HCT116 (cell line): ENCODE measurements around the gene KIF25.

Experiments
- CBX3 ChIP-seq: IDR thresholded peaks from 2 replicates; pipeline ENCODE4 v1.6.1; 2012; ENCODE audit warnings: low read depth
- EZH2 ChIP-seq: fragments of 200-600 bp; sonication (generic); IDR thresholded peaks from 2 replicates; pipeline ENCODE4 v1.6.1; 2017; ENCODE audit warnings: antibody characterized with exemption, mixed run types
- POLR2AphosphoS5 ChIP-seq: IDR thresholded peaks from 2 replicates; pipeline ENCODE4 v1.6.1; 2011; ENCODE audit warnings: mild to moderate bottlenecking, low read depth, low read length, moderate library complexity
- SIN3A ChIP-seq: IDR thresholded peaks from 2 replicates; pipeline ENCODE4 v1.6.1; 2012; ENCODE audit warnings: low read depth
- TF ChIP-seq, protein P1 (sequence below), 3 experiments: fragments of 200-600 bp in 1 of 3; sonication (generic) in 1 of 3; IDR thresholded peaks in 2 of 3; conservative IDR thresholded peaks in 1 of 3; 2 replicates each; pipeline ENCODE4 v1.5.1; 2012 to 2017; ENCODE audit warnings: low read depth in 2 of 3, low read length in 2 of 3, antibody characterized with exemption in 1 of 3, borderline replicate concordance in 1 of 3, control low read depth in 1 of 3, mild to moderate bottlenecking in 1 of 3, mixed read lengths in 1 of 3, mixed run types in 1 of 3, moderate library complexity in 1 of 3; ENCODE audit not compliant: insufficient read depth in 1 of 3

DNA sequence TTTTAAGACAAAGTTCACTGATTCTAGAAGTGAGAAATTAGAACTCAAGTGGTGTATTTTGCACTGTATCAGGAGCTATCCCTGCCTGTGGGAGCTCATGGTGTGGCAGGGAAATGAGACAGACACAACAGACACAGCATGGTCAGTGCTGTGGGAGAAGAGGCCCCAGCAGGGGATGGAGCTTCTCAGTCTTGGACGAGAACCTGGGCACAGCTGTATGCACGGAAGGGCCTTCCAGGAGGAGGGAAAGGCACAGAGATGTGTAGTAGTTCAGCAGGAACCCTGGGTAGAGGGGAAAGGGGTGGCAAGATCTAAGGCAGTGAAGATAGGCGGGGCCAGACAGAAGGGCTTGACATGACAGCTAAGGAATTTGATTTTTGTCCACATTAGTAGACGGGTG, 48.8 kb upstream of the KIF25 start:
- TF ChIP-seq POLR2AphosphoS5, result no peak
- TF ChIP-seq EZH2, result no peak
- no peak for TF ChIP-seq SIN3A
- TF ChIP-seq, protein P1, sequence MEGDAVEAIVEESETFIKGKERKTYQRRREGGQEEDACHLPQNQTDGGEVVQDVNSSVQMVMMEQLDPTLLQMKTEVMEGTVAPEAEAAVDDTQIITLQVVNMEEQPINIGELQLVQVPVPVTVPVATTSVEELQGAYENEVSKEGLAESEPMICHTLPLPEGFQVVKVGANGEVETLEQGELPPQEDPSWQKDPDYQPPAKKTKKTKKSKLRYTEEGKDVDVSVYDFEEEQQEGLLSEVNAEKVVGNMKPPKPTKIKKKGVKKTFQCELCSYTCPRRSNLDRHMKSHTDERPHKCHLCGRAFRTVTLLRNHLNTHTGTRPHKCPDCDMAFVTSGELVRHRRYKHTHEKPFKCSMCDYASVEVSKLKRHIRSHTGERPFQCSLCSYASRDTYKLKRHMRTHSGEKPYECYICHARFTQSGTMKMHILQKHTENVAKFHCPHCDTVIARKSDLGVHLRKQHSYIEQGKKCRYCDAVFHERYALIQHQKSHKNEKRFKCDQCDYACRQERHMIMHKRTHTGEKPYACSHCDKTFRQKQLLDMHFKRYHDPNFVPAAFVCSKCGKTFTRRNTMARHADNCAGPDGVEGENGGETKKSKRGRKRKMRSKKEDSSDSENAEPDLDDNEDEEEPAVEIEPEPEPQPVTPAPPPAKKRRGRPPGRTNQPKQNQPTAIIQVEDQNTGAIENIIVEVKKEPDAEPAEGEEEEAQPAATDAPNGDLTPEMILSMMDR (IDR thresholded peaks at IDR 0.05 in 2 of 3, conservative IDR thresholded peaks at IDR 0.05 in 1 of 3; ENCODE audit: borderline replicate concordance in 1 of 3, insufficient read depth in 1 of 3, low read depth in 2 of 3, low read length in 2 of 3), result no peak
- no peak for TF ChIP-seq CBX3
